H1 (cell line): Measurements from ENCODE around the gene SFRP5. TPM values are rescaled to one million over a fixed set of nuclear protein-coding genes. Genes with fewer than 3 reads are reported as not detected.

Experiments used
- NRF1 ChIP-seq: IDR thresholded peaks from 2 replicates; pipeline ENCODE4 v1.6.1; 2011; ENCODE audit warnings: mild to moderate bottlenecking, low read depth, low read length, improper control_type of control experiment
- RBBP5 ChIP-seq: IDR thresholded peaks from 2 replicates; pipeline ENCODE4 v1.7.1; 2012; ENCODE audit warnings: low read depth, mild to moderate bottlenecking, inconsistent platforms, low read length, moderate library complexity, borderline replicate concordance
- RNF2 ChIP-seq: fragments of 200-900, 300-1000 bp; sonication (generic); IDR thresholded peaks from 2 replicates; pipeline ENCODE4 v1.7.1; 2016; ENCODE audit warnings: borderline replicate concordance, low read depth, mild to moderate bottlenecking, antibody characterized with exemption, low read length; ENCODE audit not compliant: poor library complexity, severe bottlenecking; ENCODE audit errors: missing control alignments
- RXRA ChIP-seq: IDR thresholded peaks from 2 replicates; pipeline ENCODE4 v1.6.1; 2011; ENCODE audit warnings: low read depth, mild to moderate bottlenecking, low read length, moderate library complexity; ENCODE audit not compliant: insufficient read depth
- SRF ChIP-seq: IDR thresholded peaks from 2 replicates; pipeline ENCODE4 v1.6.1; 2011; ENCODE audit warnings: mild to moderate bottlenecking, low read depth, low read length, moderate library complexity
- TCF12 ChIP-seq: IDR thresholded peaks from 2 replicates; pipeline ENCODE4 v1.6.1; 2011; ENCODE audit warnings: low read depth, mild to moderate bottlenecking, low read length
- polyA plus RNA-seq, 7 experiments: library from polyadenylated mRNA; depleted of rRNA in 3 of 7; stranded (reverse) in 5 of 7; unstranded in 2 of 7; fragments of >200 nt in 5 of 7; fragments of 200-250 nt in 2 of 7; gene quantifications; 1 replicate in 5 of 7; 2 replicates in 1 of 7; 4 replicates in 1 of 7; pipeline versions ENCODE4 v1.2.1 to v1.2.3, GENCODE V29; 2011 to 2013; ENCODE audit warnings: missing spikeins in 2 of 7, mixed read lengths in 2 of 7
- total RNA-seq: library from RNA; stranded (reverse); fragmentation: NEBNext Ultra II Directional; extraction: Animal tissue kit (Norgen Biotek cat#: 25700); gene quantifications from 2 replicates; pipeline ENCODE4 v1.2.1, GENCODE V29; 2021

SFRP5 gene
- total and polyA plus RNA-seq, 2 of the 8 experiments (the other 6 are each of a cell fraction or from before 2014, with no cell fraction given), result 3.9 to 5.9 TPM

DNA sequence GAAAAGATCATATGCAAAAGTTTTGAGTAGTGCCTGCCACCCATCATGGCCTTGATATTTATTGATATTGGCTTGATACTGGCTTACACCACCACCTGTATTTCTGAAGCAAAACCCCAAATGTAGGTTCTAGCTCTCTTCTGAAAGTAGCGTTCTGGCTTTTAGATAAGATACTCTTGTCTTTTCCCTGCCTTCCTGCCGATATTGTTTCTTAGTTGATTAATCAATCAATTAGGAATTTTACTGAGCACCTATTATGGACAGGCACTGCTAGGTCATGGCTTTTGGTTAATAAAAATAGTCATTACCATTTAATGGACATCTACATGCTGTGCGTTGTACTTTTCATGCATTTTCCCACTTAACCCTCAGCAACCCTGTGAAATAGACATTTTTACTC lies 7.9 kb downstream of the SFRP5 start (continued):
- no peak for TF ChIP-seq RNF2
- TF ChIP-seq RBBP5, result no peak
- no peak for TF ChIP-seq SRF
- TF ChIP-seq NRF1, result no peak
- no peak for TF ChIP-seq RXRA
- TF ChIP-seq TCF12, result no peak
